Gastrocnemius medialis (tissue), 4 donors: Measurements from ENCODE around the gene PI4KA. TPM values are rescaled to one million over a fixed set of nuclear protein-coding genes. Genes with fewer than 3 reads are reported as not detected.

Source experiments
- ATAC-seq, 2 donors: fragments of 150-250 bp; one replicate each; pipeline ENCODE4 v1.9.1; 2016
- DNase-seq, 2 donors: peaks; one replicate each; pipeline ENCODE4 v3.0.0-alpha.2; 2019
- H3K27ac ChIP-seq, 4 donors: fragments of 200-600 bp; sonication (generic); 1 replicate in 1 of 4; 2 replicates in 3 of 4; pipeline ENCODE4 v1.5.1; 2016 to 2018; ENCODE audit warnings: mild to moderate bottlenecking in 2 of 4, moderate library complexity in 1 of 4
- H3K27me3 ChIP-seq, 3 donors: fragments of 200-600 bp; sonication (generic) in 2 of 3; 1 replicate in 1 of 3; 2 replicates in 2 of 3; pipeline versions ENCODE4 v1.5.1 to v1.6.0; 2016 to 2019; ENCODE audit warnings: mild to moderate bottlenecking in 1 of 3, moderate library complexity in 1 of 3
- H3K36me3 ChIP-seq, 2 donors: fragments of 200-600 bp; sonication (generic) in 1 of 2; one replicate each; pipeline ENCODE4 v1.5.1; 2017 to 2018
- H3K4me1 ChIP-seq, 2 donors: fragments of 200-600 bp; sonication (generic) in 1 of 2; one replicate each; pipeline ENCODE4 v1.5.1; 2016 to 2017; ENCODE audit warnings: mild to moderate bottlenecking in 2 of 2
- H3K4me3 ChIP-seq, 4 donors: fragments of 200-600 bp; sonication (generic) in 3 of 4; 1 replicate in 1 of 4; 2 replicates in 3 of 4; pipeline ENCODE4 v1.5.1; 2016 to 2019; ENCODE audit warnings: mild to moderate bottlenecking in 2 of 4
- H3K9me3 ChIP-seq, 3 donors: fragments of 200-600 bp; sonication (generic) in 2 of 3; 1 replicate in 1 of 3; 2 replicates in 2 of 3; pipeline ENCODE4 v1.5.1; 2016 to 2019
- CTCF ChIP-seq, 5 experiments: fragments of 450-650 bp in 3 of 5; fragments of 200-600 bp in 2 of 5; sonication (generic) in 2 of 5; IDR thresholded peaks in 4 of 5; conservative IDR thresholded peaks in 1 of 5; 1 replicate in 4 of 5; 2 replicates in 1 of 5; pipeline ENCODE4 v1.5.1; 2016 to 2019; ENCODE audit warnings: antibody characterized with exemption in 5 of 5, mild to moderate bottlenecking in 3 of 5, moderate library complexity in 3 of 5
- POLR2A ChIP-seq, 2 donors: fragments of 450-650 bp; IDR thresholded peaks; one replicate each; pipeline ENCODE4 v1.6.1; 2017; ENCODE audit warnings: antibody characterized with exemption in 2 of 2, mild to moderate bottlenecking in 2 of 2, moderate library complexity in 2 of 2
- in situ Hi-C, 4 donors: fragments of 200-750 bp; cut with MboI; loops; one replicate each; pipeline versions ENCODE4 v1.15.0 to v1.8.0; 2017; ENCODE audit warnings: low sequenced_read_pairs in 4 of 4
- intact Hi-C: fragments of 100-400 bp; cut with DNase I; formaldehyde crosslinking; loops from one replicate; pipeline ENCODE4 v1.15.1; 2023; ENCODE audit warnings: low total_unique reads
- total RNA-seq, 4 donors: library from RNA; depleted of rRNA; stranded (reverse); fragments of >200 nt; gene quantifications; one replicate each; pipeline versions ENCODE4 v1.1.0 to v1.2.3, GENCODE V29; 2016

PI4KA gene
- total RNA-seq, 4 donors from 2014 or later: 40.1 to 59.7 (median 45.4) TPM

DNA sequence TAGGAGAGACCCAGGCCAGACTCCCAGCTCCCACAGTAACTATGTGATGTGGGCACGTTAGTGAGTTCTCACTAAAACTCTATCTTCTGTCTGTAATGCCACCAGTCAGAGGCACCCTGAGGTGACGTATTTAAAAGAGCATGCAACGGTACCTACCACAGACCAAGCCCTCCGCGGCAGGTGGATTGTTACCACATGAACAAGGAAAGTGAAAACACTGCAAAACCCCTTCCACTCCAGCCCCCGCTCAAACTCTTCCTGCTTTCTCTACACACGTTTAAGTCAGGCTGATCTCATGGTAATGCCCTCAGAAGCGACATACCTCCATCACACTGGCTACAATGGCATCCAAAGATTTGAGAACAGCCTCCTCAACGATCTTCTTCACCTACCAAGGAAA lies 48.0 kb downstream of the PI4KA start:
- Histone ChIP-seq H3K36me3 (peaks cover 7 to 77% of the 10 kb centered on the region in 2 donors), H3K4me3 (no peak overlapping the region), H3K4me1 (no peaks in the 10 kb centered on the region), H3K9me3 (no peaks in the 10 kb centered on the region), H3K27ac (no peak overlapping the region), H3K27me3 (no peaks in the 10 kb centered on the region)
- in situ Hi-C loops (no loop called here), intact Hi-C loops (no loop called here)
- no peak for TF ChIP-seq CTCF (IDR thresholded peaks at IDR 0.05 in 4 of 5, conservative IDR thresholded peaks at IDR 0.05 in 1 of 5)
- no peak for TF ChIP-seq POLR2A (IDR thresholded peaks at IDR 0.05)
- ATAC-seq (no peak), DNase-seq (no peak)

DNA sequence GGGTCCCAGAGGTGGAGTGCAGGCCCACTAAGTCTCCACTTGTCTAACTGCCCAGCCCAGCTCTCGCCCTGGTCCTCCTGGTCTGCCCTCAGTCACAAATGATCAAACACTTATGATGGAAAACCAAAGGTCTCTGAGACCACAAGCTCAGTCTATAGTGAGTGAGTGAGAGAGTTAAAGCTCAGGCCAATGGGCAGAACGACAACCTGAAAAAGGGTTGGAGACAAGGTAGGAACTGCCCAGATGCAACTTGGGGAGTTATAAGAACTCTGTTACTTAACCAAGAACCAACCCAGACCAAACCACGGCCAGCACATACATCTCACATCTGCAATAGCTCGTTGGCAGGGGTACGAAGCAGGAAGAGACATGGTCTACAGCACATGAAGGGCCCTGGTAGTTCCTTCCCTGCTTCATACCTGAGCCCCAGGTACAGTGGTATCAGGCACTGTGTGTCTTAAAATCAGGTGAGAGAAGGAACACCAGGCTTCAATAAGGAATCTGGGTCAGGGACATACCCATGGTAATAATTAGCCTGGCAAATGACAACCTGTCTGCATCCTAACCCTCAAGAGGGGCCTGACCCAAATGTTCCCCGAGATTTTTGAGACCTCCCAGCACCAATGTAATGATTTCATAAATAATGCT lies 48.9 kb downstream of the PI4KA start:
- DNase-seq (no peak), ATAC-seq (no peak)
- H3K36me3 ChIP-seq: peaks cover 7 to 79% of the 10 kb centered on the region in 2 donors
- no peaks in the 10 kb centered on the region for H3K9me3 ChIP-seq
- TF ChIP-seq CTCF (IDR thresholded peaks at IDR 0.05 in 4 of 5, conservative IDR thresholded peaks at IDR 0.05 in 1 of 5): no peak
- no peak for TF ChIP-seq POLR2A (IDR thresholded peaks at IDR 0.05)
- no peak overlapping the region for H3K27ac ChIP-seq
- no peak overlapping the region for H3K4me3 ChIP-seq
- in situ Hi-C loops: no loop called here
- H3K4me1 ChIP-seq: no peaks in the 10 kb centered on the region
- H3K27me3 ChIP-seq: no peaks in the 10 kb centered on the region
- intact Hi-C loops: no loop called here

DNA sequence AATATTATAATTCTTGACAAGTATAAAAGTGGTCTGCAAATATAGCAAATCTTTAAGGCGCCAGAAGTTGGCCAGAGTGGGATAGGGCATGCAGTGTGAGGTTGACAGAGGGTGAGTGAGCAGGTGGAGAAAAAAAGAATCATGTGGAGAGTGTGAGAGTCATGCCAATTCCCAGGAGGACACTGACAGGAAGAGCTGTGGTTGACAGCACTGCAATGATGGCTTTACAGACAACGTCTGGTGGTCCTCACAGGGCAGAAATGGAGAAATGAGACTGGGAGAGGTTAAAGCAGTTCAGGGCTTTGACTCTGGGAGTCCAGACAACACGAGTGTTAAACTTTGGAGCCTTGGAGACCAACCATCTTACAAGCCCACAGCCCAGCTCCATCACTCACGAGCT lies 49.8 kb downstream of the PI4KA start:
- no peak for DNase-seq
- H3K36me3 ChIP-seq: peaks cover 7 to 79% of the 10 kb centered on the region in 2 donors
- TF ChIP-seq CTCF (IDR thresholded peaks at IDR 0.05 in 4 of 5, conservative IDR thresholded peaks at IDR 0.05 in 1 of 5) (no peak), POLR2A (IDR thresholded peaks at IDR 0.05) (no peak)
- in situ Hi-C loops (no loop called here), intact Hi-C loops (no loop called here)
- no peak overlapping the region for H3K27ac ChIP-seq
- no peaks in the 10 kb centered on the region for H3K27me3 ChIP-seq
- H3K4me3 ChIP-seq: no peak overlapping the region
- no peaks in the 10 kb centered on the region for H3K9me3 ChIP-seq
- no peaks in the 10 kb centered on the region for H3K4me1 ChIP-seq
- no peak for ATAC-seq

GRCh38 chr22:20807315-20807752 lies 51.3 kb downstream of the PI4KA start:
- TF ChIP-seq POLR2A (IDR thresholded peaks at IDR 0.05): no peak
- TF ChIP-seq CTCF (IDR thresholded peaks at IDR 0.05 in 4 of 5, conservative IDR thresholded peaks at IDR 0.05 in 1 of 5): no peak
- Histone ChIP-seq H3K9me3 (no peaks in the 10 kb centered on the region), H3K4me3 (no peak overlapping the region), H3K4me1 (no peaks in the 10 kb centered on the region), H3K36me3 (peaks cover under 1 to 80% of the 10 kb centered on the region in 2 donors), H3K27ac (no peak overlapping the region), H3K27me3 (no peaks in the 10 kb centered on the region)
- in situ Hi-C loops (no loop called here), intact Hi-C loops (no loop called here)
- ATAC-seq (peak in 1 of 2 donors; percentile 44), DNase-seq (no peak)
